Measurements from ENCODE around the gene RUSF1. TPM values are rescaled to one million over a fixed set of nuclear protein-coding genes. Genes with fewer than 3 reads are reported as not detected.

RUSF1 gene
- total and polyA plus RNA-seq, 10 of the 15 experiments (the other 5 are each of a cell fraction or from before 2014, with no cell fraction given): 0.20 to 46.3 (median 29.7) TPM

DNA sequence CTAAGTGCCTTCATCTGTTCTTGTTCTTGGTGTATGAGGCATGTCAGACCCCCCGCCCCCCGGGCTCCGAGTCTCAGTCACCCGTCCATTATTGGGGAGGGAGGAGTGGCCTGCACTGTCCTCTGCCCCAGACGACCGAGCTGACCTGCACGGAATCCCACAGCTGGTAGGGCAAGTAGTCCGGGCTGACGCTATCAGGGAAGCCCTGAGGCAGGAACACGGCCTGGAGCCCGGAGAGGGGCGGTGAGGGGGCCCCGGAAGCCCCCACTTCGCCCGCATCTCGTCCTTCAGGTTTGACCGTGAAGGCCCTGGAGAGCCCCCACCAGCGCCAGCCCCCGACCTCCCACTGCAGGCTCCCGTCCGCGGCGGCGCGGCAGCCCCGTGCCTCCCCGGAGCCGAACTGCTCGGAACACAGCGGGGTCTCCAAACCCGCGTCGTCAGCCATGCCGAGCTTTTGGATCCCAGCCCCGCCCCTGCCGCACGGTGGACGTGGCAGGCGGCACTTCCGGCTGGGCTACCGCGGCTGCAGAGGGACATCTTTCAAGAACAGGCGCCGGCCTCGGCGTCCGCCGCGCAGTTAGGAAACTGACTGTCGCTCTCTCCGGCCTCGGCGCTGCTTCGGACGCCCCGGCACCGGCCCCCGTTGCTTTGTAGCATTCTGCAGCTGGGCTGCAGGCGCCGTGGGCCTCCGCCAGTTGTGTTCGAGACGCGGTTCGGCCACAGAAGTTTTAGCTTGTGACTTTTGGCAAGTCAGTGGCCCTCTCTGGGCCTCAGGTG is at the start of gene RUSF1 (continued):
- TF ChIP-seq, protein P1, sequence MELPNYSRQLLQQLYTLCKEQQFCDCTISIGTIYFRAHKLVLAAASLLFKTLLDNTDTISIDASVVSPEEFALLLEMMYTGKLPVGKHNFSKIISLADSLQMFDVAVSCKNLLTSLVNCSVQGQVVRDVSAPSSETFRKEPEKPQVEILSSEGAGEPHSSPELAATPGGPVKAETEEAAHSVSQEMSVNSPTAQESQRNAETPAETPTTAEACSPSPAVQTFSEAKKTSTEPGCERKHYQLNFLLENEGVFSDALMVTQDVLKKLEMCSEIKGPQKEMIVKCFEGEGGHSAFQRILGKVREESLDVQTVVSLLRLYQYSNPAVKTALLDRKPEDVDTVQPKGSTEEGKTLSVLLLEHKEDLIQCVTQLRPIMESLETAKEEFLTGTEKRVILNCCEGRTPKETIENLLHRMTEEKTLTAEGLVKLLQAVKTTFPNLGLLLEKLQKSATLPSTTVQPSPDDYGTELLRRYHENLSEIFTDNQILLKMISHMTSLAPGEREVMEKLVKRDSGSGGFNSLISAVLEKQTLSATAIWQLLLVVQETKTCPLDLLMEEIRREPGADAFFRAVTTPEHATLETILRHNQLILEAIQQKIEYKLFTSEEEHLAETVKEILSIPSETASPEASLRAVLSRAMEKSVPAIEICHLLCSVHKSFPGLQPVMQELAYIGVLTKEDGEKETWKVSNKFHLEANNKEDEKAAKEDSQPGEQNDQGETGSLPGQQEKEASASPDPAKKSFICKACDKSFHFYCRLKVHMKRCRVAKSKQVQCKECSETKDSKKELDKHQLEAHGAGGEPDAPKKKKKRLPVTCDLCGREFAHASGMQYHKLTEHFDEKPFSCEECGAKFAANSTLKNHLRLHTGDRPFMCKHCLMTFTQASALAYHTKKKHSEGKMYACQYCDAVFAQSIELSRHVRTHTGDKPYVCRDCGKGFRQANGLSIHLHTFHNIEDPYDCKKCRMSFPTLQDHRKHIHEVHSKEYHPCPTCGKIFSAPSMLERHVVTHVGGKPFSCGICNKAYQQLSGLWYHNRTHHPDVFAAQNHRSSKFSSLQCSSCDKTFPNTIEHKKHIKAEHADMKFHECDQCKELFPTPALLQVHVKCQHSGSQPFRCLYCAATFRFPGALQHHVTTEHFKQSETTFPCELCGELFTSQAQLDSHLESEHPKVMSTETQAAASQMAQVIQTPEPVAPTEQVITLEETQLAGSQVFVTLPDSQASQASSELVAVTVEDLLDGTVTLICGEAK (IDR thresholded peaks at IDR 0.05; ENCODE audit: borderline replicate concordance): peak; percentile 77; the same call in 1 of the 2 replicates
- TF ChIP-seq MEF2B (IDR thresholded peaks at IDR 0.05; ENCODE audit: partially characterized antibody, poor library complexity, severe bottlenecking) (peak; percentile 7), TCF12 (IDR thresholded peaks at IDR 0.05; ENCODE audit: low read depth, low read length) (no peak), CBX3 (IDR thresholded peaks at IDR 0.05; ENCODE audit: borderline replicate concordance, low read depth) (no peak), NFIC (IDR thresholded peaks at IDR 0.05; ENCODE audit: low read depth, low read length) (peak; percentile 46; the same call in 1 of the 2 replicates), SREBF1 (IDR thresholded peaks at IDR 0.05; ENCODE audit: low read length) (no peak), ZSCAN29 (IDR thresholded peaks at IDR 0.05) (no peak), PAX8 (IDR thresholded peaks at IDR 0.05) (no peak), GABPA (IDR thresholded peaks at IDR 0.05; ENCODE audit: low read depth) (peak; percentile 84)
- TF ChIP-seq, protein P2, sequence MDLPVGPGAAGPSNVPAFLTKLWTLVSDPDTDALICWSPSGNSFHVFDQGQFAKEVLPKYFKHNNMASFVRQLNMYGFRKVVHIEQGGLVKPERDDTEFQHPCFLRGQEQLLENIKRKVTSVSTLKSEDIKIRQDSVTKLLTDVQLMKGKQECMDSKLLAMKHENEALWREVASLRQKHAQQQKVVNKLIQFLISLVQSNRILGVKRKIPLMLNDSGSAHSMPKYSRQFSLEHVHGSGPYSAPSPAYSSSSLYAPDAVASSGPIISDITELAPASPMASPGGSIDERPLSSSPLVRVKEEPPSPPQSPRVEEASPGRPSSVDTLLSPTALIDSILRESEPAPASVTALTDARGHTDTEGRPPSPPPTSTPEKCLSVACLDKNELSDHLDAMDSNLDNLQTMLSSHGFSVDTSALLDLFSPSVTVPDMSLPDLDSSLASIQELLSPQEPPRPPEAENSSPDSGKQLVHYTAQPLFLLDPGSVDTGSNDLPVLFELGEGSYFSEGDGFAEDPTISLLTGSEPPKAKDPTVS (IDR thresholded peaks at IDR 0.05; ENCODE audit: low read depth, low read length): no peak
- TF ChIP-seq, protein P3, sequence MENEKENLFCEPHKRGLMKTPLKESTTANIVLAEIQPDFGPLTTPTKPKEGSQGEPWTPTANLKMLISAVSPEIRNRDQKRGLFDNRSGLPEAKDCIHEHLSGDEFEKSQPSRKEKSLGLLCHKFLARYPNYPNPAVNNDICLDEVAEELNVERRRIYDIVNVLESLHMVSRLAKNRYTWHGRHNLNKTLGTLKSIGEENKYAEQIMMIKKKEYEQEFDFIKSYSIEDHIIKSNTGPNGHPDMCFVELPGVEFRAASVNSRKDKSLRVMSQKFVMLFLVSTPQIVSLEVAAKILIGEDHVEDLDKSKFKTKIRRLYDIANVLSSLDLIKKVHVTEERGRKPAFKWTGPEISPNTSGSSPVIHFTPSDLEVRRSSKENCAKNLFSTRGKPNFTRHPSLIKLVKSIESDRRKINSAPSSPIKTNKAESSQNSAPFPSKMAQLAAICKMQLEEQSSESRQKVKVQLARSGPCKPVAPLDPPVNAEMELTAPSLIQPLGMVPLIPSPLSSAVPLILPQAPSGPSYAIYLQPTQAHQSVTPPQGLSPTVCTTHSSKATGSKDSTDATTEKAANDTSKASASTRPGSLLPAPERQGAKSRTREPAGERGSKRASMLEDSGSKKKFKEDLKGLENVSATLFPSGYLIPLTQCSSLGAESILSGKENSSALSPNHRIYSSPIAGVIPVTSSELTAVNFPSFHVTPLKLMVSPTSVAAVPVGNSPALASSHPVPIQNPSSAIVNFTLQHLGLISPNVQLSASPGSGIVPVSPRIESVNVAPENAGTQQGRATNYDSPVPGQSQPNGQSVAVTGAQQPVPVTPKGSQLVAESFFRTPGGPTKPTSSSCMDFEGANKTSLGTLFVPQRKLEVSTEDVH (IDR thresholded peaks at IDR 0.05; ENCODE audit: low read depth, partially characterized antibody): no peak
- TF ChIP-seq, protein P4, sequence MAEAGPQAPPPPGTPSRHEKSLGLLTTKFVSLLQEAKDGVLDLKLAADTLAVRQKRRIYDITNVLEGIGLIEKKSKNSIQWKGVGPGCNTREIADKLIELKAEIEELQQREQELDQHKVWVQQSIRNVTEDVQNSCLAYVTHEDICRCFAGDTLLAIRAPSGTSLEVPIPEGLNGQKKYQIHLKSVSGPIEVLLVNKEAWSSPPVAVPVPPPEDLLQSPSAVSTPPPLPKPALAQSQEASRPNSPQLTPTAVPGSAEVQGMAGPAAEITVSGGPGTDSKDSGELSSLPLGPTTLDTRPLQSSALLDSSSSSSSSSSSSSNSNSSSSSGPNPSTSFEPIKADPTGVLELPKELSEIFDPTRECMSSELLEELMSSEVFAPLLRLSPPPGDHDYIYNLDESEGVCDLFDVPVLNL (IDR thresholded peaks at IDR 0.05; ENCODE audit: low read depth, low read length): 0 out of 2 replicates have a peak, but pooled peaks have one; percentile 23
- TF ChIP-seq, protein P5, sequence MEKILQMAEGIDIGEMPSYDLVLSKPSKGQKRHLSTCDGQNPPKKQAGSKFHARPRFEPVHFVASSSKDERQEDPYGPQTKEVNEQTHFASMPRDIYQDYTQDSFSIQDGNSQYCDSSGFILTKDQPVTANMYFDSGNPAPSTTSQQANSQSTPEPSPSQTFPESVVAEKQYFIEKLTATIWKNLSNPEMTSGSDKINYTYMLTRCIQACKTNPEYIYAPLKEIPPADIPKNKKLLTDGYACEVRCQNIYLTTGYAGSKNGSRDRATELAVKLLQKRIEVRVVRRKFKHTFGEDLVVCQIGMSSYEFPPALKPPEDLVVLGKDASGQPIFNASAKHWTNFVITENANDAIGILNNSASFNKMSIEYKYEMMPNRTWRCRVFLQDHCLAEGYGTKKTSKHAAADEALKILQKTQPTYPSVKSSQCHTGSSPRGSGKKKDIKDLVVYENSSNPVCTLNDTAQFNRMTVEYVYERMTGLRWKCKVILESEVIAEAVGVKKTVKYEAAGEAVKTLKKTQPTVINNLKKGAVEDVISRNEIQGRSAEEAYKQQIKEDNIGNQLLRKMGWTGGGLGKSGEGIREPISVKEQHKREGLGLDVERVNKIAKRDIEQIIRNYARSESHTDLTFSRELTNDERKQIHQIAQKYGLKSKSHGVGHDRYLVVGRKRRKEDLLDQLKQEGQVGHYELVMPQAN (conservative IDR thresholded peaks at IDR 0.05): peak; percentile 49
- TF ChIP-seq, protein P6, sequence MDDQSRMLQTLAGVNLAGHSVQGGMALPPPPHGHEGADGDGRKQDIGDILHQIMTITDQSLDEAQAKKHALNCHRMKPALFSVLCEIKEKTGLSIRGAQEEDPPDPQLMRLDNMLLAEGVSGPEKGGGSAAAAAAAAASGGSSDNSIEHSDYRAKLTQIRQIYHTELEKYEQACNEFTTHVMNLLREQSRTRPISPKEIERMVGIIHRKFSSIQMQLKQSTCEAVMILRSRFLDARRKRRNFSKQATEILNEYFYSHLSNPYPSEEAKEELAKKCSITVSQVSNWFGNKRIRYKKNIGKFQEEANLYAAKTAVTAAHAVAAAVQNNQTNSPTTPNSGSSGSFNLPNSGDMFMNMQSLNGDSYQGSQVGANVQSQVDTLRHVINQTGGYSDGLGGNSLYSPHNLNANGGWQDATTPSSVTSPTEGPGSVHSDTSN (IDR thresholded peaks at IDR 0.05; ENCODE audit: insufficient replicate concordance, low read depth, low read length): no peak

All from GM12878 (cell line).